Activated CD4-positive, alpha-beta T cell treated with anti-CD3 and anti-CD28 coated beads, Interleukin-2, amount 10 ng/mL, durations not matched to agents 7 days and 5 days (primary cell): ENCODE results near the gene PHKG2. TPM values are rescaled to one million over a fixed set of nuclear protein-coding genes. Genes with fewer than 3 reads are reported as not detected.
"Not testable (repeated sequence)": the region's sequence is repeated elsewhere in the genome, so short reads cannot be mapped to it uniquely, and the experiment has no call there.

Experiments
- CTCF ChIA-PET: fragments of 350-600 bp; sonication (Branson Sonifier 250); formaldehyde crosslinking; loops from one replicate; lab custom pipeline; 2021; ENCODE audit warnings: antibody characterized with exemption; lab: Charles Lee
- POLR2A ChIA-PET: fragments of 350-600 bp; sonication (Branson Sonifier 250); formaldehyde crosslinking; loops from one replicate; lab custom pipeline; 2021; ENCODE audit warnings: antibody characterized with exemption; lab: Charles Lee
- DNase-seq: peaks from one replicate; pipeline ENCODE4 v3.0.0-alpha.2; 2020
- H3K27ac Mint-ChIP-seq: one replicate; pipeline ENCODE4 v1.8.0; 2021; ENCODE audit warnings: mild to moderate bottlenecking, moderate library complexity, mixed read lengths
- H3K27me3 Mint-ChIP-seq: one replicate; pipeline ENCODE4 v1.8.0; 2021; ENCODE audit warnings: mixed read lengths
- H3K36me3 Mint-ChIP-seq: one replicate; pipeline ENCODE4 v1.8.0; 2021; ENCODE audit warnings: low read depth, mixed read lengths
- H3K4me1 Mint-ChIP-seq: one replicate; pipeline ENCODE4 v1.8.0; 2021; ENCODE audit warnings: mixed read lengths
- H3K4me3 Mint-ChIP-seq: one replicate; pipeline ENCODE4 v1.8.0; 2021; ENCODE audit warnings: mild to moderate bottlenecking, moderate library complexity, mixed read lengths
- H3K9me3 Mint-ChIP-seq: one replicate; pipeline ENCODE4 v1.8.0; 2021; ENCODE audit warnings: mixed read lengths
- total RNA-seq, 2 experiments: library from RNA; stranded (reverse); gene quantifications; one replicate each; pipeline ENCODE4 v1.2.3, GENCODE V29; 2021

PHKG2 gene, protein sequence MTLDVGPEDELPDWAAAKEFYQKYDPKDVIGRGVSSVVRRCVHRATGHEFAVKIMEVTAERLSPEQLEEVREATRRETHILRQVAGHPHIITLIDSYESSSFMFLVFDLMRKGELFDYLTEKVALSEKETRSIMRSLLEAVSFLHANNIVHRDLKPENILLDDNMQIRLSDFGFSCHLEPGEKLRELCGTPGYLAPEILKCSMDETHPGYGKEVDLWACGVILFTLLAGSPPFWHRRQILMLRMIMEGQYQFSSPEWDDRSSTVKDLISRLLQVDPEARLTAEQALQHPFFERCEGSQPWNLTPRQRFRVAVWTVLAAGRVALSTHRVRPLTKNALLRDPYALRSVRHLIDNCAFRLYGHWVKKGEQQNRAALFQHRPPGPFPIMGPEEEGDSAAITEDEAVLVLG
- 10 to 100 TPM; 41.1 to 43.4 TPM for total RNA-seq

DNA sequence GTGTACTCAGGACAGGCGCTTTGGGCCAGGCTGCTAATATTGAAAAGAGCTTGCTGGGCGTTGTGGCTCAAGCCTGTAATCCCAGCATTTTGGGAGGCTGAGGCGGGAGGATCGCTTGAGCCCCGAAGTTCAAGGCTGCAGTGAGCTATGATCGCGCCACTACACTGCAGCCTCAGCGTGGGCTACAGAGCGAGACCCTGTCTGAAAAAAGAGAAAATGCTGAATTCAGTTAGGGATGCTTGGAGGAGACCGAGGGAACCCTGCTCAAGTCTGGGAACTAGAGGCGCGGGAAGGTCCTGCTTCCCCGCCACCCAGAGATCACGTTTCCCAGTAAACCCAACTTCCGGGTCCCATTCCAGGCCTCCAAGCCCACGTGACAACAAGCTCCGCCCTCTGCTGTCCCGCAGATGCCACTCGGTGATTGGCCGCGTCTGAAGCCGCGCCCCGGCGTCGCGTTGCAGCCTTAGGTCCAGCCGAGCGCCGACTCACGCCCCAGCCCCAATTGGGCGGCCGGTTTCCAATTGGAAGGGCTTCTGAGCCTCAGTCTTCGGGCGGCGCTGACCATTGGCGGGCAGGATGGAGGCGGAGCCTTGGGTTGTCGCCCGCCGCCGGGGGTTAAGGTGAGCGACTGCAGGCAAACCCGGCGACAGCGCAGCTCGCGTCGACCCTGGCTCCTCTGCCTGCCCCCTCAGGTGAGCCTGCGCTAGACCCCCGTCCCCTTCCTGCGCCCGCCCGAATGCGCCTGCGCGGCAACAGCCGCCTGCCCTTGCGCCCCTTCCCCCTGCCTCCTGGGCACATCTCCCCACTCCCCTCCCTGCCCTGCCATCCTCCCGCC is at the start of gene PHKG2:
PHKG2 (plus strand) TSS at position 627 of the 835 bp plus-strand sequence. CDS start 396 bp downstream, outside the sequence.
- DNase-seq, result peak; percentile 99
- Mint-ChIP-seq H3K27me3 (no peaks in the 10 kb centered on the region), H3K4me3 (peak within 1 kb of the TSS; percentile 90), H3K27ac (peak within 1 kb of the TSS; percentile 86), H3K9me3 (no peaks in the 10 kb centered on the region), H3K4me1 (peaks cover 31% of the 10 kb centered on the region), H3K36me3 (peaks cover 23% of the 10 kb centered on the region)
- CTCF ChIA-PET, result interaction anchor here (0.6 to 1.6 kb wide), 14 partner anchors 10 to 77 kb away, joined by 3 to 11 read pairs (median 4); no protein-coding TSS in a partner anchor
- POLR2A ChIA-PET, result interaction anchor here (0.6 to 1.2 kb wide), 5 partner anchors 30 to 672 kb away, joined by 3 to 6 read pairs (median 3); no protein-coding TSS in a partner anchor

- peak within 1 kb of the TSS; percentile 93 for H3K4me3 Mint-ChIP-seq
- peaks cover 41% of the 10 kb centered on the region for H3K4me1 Mint-ChIP-seq
- H3K36me3 Mint-ChIP-seq, result peaks cover 29% of the 10 kb centered on the region
- peak within 1 kb of the TSS; percentile 99 for H3K27ac Mint-ChIP-seq
- no peaks in the 10 kb centered on the region for H3K27me3 Mint-ChIP-seq
- POLR2A ChIA-PET, result interaction anchor here (0.6 kb wide), 1 partner anchor 105 kb away, joined by 3 read pairs; no protein-coding TSS in a partner anchor
- CTCF ChIA-PET, result no interaction called here
- DNase-seq, result peak; percentile 88
- H3K9me3 Mint-ChIP-seq, result no peaks in the 10 kb centered on the region
Observed at GRCh38 chr16:30698816-30699614, 49.2 kb upstream of the PHKG2 start, which contains the start of gene SRCAP. TSS of gene SRCAP (plus strand) at chr16:30699171. CDS start at chr16:30700825, 1,654 bp downstream.

GRCh38 chr16:30699615-30700099 is 48.6 kb upstream of the PHKG2 start:
- no peak for DNase-seq
- ChIA-PET CTCF (no interaction called here), POLR2A (interaction anchor here (0.6 kb wide), 1 partner anchor 106 kb away, joined by 3 read pairs; no protein-coding TSS in a partner anchor)
- H3K4me3 Mint-ChIP-seq, result peak overlapping the region; percentile 93
- no peaks in the 10 kb centered on the region for H3K9me3 Mint-ChIP-seq
- H3K27me3 Mint-ChIP-seq, result no peaks in the 10 kb centered on the region
- H3K4me1 Mint-ChIP-seq, result peaks cover 38% of the 10 kb centered on the region
- H3K27ac Mint-ChIP-seq, result peak overlapping the region; percentile 92
- peaks cover 34% of the 10 kb centered on the region for H3K36me3 Mint-ChIP-seq

- H3K4me3 Mint-ChIP-seq, result peak overlapping the region; percentile 93
- H3K36me3 Mint-ChIP-seq, result peaks cover 37% of the 10 kb centered on the region
- H3K27me3 Mint-ChIP-seq, result no peaks in the 10 kb centered on the region
- POLR2A ChIA-PET, result no interaction called here
- no peaks in the 10 kb centered on the region for H3K9me3 Mint-ChIP-seq
- no peak for DNase-seq
- CTCF ChIA-PET, result interaction anchor here (1.1 kb wide), 1 partner anchor 291 kb away, joined by 3 read pairs; no protein-coding TSS in a partner anchor
- H3K27ac Mint-ChIP-seq, result no peak overlapping the region
- H3K4me1 Mint-ChIP-seq, result peaks cover 29% of the 10 kb centered on the region
Observed at GRCh38 chr16:30700491-30700890, 47.7 kb upstream of the PHKG2 start.

- Mint-ChIP-seq H3K4me1 (peaks cover 28% of the 10 kb centered on the region), H3K9me3 (no peaks in the 10 kb centered on the region), H3K27me3 (no peaks in the 10 kb centered on the region), H3K36me3 (peaks cover 42% of the 10 kb centered on the region), H3K4me3 (peak overlapping the region; percentile 36), H3K27ac (peak overlapping the region; percentile 41)
- ChIA-PET POLR2A (no interaction called here), CTCF (interaction anchor here (1.1 kb wide), 1 partner anchor 292 kb away, joined by 3 read pairs; no protein-coding TSS in a partner anchor)
- no peak for DNase-seq
Observed at GRCh38 chr16:30700971-30701370, 47.3 kb upstream of the PHKG2 start.

GRCh38 chr16:30703071-30703470 is 45.2 kb upstream of the PHKG2 start:
- POLR2A ChIA-PET, H3K27me3 Mint-ChIP-seq, H3K27ac Mint-ChIP-seq, H3K9me3 Mint-ChIP-seq, DNase-seq, H3K4me3 Mint-ChIP-seq: not testable (repeated sequence)
- H3K4me1 Mint-ChIP-seq, result peaks cover 18% of the 10 kb centered on the region
- H3K36me3 Mint-ChIP-seq, result peaks cover 59% of the 10 kb centered on the region
- CTCF ChIA-PET, result interaction anchor here (0.6 kb wide), 1 partner anchor 247 kb away, joined by 3 read pairs; no protein-coding TSS in a partner anchor

GRCh38 chr16:30703971-30704370 is 44.3 kb upstream of the PHKG2 start:
- ChIA-PET POLR2A (no interaction called here), CTCF (interaction anchor here (0.6 kb wide), 1 partner anchor 32 kb away, joined by 3 read pairs; no protein-coding TSS in a partner anchor)
- Mint-ChIP-seq H3K4me3 (no peak overlapping the region), H3K27ac (no peak overlapping the region), H3K27me3 (no peaks in the 10 kb centered on the region), H3K36me3 (peaks cover 59% of the 10 kb centered on the region), H3K4me1 (peaks cover 18% of the 10 kb centered on the region), H3K9me3 (no peaks in the 10 kb centered on the region)
- DNase-seq, result no peak

DNA sequence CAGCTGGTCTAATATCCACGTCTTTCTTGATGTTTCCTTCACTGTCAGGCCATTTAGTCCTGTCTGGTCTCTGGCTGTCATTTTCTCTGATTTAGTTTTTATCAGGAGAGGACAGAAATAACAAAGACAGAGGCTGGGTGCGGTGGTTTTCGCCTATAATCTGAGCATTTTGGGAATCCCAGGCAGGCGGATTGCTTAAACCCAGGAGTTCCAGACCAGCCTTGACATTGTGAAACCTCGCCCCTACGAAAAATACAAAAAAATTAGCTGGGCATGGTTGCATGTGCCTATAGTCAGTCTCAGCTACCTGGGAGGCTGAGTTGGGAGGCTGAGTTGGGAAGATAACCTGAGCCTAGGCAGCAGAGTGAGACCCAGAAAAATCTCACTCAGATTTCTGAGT is 42.2 kb upstream of the PHKG2 start:
- H3K4me1 Mint-ChIP-seq, result peaks cover 6% of the 10 kb centered on the region
- H3K9me3 Mint-ChIP-seq, result no peaks in the 10 kb centered on the region
- no peak for DNase-seq
- H3K36me3 Mint-ChIP-seq, result peaks cover 64% of the 10 kb centered on the region
- H3K4me3 Mint-ChIP-seq, result no peak overlapping the region
- no peak overlapping the region for H3K27ac Mint-ChIP-seq
- ChIA-PET POLR2A (no interaction called here), CTCF (interaction anchor here (0.5 to 1.2 kb wide), 3 partner anchors 12 to 42 kb away, joined by 3 to 5 read pairs (median 3); partner anchors contain the start of gene PHKG2)
- no peaks in the 10 kb centered on the region for H3K27me3 Mint-ChIP-seq

DNA sequence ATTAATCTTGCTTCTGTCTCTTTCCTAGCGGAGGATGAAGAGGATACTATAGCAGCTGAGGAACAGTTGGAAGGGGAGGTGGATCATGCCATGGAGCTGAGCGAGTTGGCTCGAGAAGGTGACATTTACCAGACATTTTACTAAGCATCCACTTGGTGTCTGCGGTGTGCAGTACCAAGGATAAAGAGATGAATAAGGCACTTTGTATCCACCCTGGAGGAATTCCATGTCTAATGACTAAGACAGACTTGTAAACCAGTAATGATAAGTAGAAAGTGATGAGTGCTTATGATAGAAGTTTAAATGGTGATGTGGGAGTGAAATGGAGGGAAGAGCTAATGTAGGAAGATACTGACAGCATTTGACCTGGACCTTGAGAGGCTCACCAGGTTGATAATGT is 37.3 kb upstream of the PHKG2 start:
- H3K9me3 Mint-ChIP-seq, result no peaks in the 10 kb centered on the region
- no peaks in the 10 kb centered on the region for H3K27me3 Mint-ChIP-seq
- no peak for DNase-seq
- H3K4me1 Mint-ChIP-seq, result peaks cover 31% of the 10 kb centered on the region
- no peak overlapping the region for H3K27ac Mint-ChIP-seq
- H3K36me3 Mint-ChIP-seq, result peaks cover 75% of the 10 kb centered on the region
- POLR2A ChIA-PET, result no interaction called here
- CTCF ChIA-PET, result interaction anchor here (2.0 to 2.1 kb wide), 2 partner anchors 37 to 52 kb away, joined by 6 read pairs; partner anchors contain the start of genes FBRS and PHKG2
- H3K4me3 Mint-ChIP-seq, result no peak overlapping the region

- Mint-ChIP-seq H3K4me1 (peaks cover 38% of the 10 kb centered on the region), H3K4me3 (no peak overlapping the region), H3K27me3 (no peaks in the 10 kb centered on the region), H3K36me3 (peaks cover 79% of the 10 kb centered on the region), H3K27ac (no peak overlapping the region), H3K9me3 (no peaks in the 10 kb centered on the region)
- POLR2A ChIA-PET, result no interaction called here
- CTCF ChIA-PET, result interaction anchor here (0.6 to 2.1 kb wide), 5 partner anchors 36 to 244 kb away, joined by 3 to 6 read pairs (median 3); partner anchors contain the start of genes FBRS, PHKG2 and PRR14
- no peak for DNase-seq
Observed at GRCh38 chr16:30711712-30712111, 36.5 kb upstream of the PHKG2 start.

GRCh38 chr16:30715750-30716445 is 32.3 kb upstream of the PHKG2 start:
- CTCF ChIA-PET, result interaction anchor here (0.6 kb wide), 1 partner anchor 20 kb away, joined by 4 read pairs; no protein-coding TSS in a partner anchor
- no peaks in the 10 kb centered on the region for H3K27me3 Mint-ChIP-seq
- H3K27ac Mint-ChIP-seq, result peak overlapping the region; percentile 87
- no peaks in the 10 kb centered on the region for H3K9me3 Mint-ChIP-seq
- peak; percentile 45 for DNase-seq
- POLR2A ChIA-PET, result no interaction called here
- peaks cover 69% of the 10 kb centered on the region for H3K36me3 Mint-ChIP-seq
- peak overlapping the region; percentile 28 for H3K4me3 Mint-ChIP-seq
- peaks cover 40% of the 10 kb centered on the region for H3K4me1 Mint-ChIP-seq
